DMS153 treated with DMSO at 0.1 percent for 48 hours (cell line): ENCODE results near the gene CALHM6.

Experiments used
- DNase-seq: peaks from one replicate; lab custom pipeline; 2025; ENCODE audit not compliant: unreplicated experiment; lab: John Stamatoyannopoulos, UW

CALHM6 gene

GRCh38 chr6:116461331-116461931 is at the start of gene CALHM6:
TSS of gene CALHM6 (plus strand) at chr6:116461375. CDS start at chr6:116461930, 555 bp downstream.
- no peak for DNase-seq

- no peak for DNase-seq
These were observed 48.9 kb upstream of the CALHM6 start for GRCh38 chr6:116412270-116412669.

GRCh38 chr6:116413357-116413756 is 47.8 kb upstream of the CALHM6 start:
- DNase-seq = no peak

DNA sequence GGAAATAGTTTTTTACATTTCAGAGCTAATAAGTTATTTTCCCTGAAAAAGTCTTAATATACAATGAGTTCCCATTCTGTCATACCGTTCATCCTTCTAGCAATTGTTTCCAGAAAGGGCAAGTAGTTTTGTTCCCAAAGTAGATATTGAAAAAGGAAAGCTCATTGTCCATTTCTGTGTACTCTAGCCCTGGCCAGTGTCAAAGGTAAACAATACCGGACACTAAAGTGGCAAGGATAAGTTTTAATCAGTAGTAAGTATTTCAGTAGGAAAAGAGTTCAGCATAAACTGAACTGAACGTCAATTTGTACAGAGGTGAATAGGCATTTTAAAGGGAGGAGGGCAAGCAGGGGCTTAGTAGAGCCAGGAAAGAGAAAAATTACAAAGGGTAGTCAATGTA is 43.5 kb upstream of the CALHM6 start:
- DNase-seq = no peak

DNA sequence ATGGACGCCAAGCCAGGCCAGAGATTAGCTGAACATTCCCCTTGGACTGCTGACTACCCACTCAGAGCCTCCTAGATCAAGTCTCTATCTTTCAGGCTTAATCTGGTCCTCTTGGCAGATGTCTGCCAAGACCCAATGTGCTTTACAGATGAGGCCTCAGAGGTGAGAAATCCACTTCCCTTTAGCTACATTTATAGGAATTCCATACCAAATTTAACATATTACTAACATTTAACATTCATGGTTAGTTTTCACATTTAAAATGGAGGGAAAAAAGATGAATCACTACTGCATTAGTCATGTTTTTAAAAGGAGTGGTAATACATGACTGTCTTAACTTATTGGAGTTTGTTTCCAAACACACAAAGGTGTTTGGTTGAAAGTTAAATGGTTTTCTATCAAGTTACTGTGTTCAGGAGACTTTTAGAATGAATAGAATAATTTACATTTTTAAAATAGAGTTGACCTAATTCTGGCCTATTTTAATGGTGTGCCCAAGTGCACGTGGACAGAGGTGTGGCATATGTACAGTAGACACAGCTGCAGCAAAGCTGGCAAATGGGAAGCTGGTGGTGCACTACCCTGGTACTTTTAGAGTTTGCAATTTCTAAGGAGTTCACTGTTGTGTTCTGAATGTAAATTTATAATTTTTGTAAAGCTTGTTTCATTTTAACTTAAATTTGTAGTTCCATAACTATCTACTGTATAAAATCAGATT is 41.9 kb upstream of the CALHM6 start:
- DNase-seq = no peak

DNA sequence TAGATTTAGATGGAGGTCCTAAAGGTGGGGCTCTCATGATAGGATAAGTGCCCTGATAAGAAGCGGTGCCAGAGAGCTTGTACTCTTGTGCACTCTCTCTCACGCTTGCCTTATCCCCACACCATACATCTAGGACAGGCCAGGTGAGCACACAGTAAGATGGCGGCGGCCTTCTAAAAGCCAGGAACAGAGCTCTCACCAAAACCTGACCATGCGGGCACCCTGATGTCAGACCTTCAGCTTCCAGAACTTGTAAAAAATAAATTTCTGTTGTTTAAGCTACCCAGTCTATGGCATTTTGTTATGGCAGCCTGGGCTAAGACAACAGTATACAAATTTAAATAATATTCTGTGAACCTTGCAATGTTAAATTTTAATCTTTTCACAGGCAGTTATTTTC is 40.8 kb upstream of the CALHM6 start:
- no peak for DNase-seq

DNA sequence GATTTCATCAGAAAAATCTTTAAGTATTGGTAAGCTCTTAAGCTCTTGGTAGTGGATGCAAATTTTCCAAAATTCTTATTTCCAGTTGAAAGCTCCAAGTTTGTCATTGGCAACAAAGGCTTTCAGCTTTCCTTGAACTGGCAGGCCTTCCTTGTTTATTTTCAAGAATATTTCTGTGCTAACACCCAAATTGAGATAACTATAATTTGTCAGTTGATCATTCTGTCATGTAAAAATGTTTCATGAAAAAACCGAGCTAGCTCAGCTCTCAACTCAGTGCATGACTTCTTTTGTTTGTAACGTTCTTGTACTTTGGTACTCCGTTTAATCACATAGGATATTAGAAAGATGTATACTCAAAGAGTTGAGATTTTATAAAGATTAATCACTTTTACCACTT is 38.9 kb upstream of the CALHM6 start:
- no peak for DNase-seq

GRCh38 chr6:116424001-116424400 is 37.2 kb upstream of the CALHM6 start:
- DNase-seq = no peak

- no peak for DNase-seq
These were observed 34.6 kb upstream of the CALHM6 start for GRCh38 chr6:116426551-116426950.

GRCh38 chr6:116429111-116429510 is 32.1 kb upstream of the CALHM6 start:
- no peak for DNase-seq

DNA sequence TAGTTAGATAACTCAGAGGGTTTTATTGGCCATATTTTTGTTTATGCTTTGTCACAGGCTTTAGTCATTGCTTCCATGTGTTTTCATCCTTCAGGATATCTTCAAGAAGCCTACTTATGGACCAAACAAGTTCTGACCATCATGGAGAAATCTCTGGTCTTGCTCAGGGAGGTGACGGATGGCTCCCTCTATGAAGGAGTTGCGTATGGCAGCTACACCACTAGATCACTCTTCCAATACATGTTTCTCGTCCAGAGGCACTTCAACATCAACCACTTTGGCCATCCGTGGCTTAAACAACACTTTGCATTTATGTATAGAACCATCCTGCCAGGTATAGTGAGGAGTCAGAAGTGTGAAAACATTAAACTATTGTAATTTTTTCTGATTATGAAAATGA is 30.3 kb upstream of the CALHM6 start:
- DNase-seq = no peak

- no peak for DNase-seq
These were observed 29.1 kb upstream of the CALHM6 start for GRCh38 chr6:116431964-116432595.

DNA sequence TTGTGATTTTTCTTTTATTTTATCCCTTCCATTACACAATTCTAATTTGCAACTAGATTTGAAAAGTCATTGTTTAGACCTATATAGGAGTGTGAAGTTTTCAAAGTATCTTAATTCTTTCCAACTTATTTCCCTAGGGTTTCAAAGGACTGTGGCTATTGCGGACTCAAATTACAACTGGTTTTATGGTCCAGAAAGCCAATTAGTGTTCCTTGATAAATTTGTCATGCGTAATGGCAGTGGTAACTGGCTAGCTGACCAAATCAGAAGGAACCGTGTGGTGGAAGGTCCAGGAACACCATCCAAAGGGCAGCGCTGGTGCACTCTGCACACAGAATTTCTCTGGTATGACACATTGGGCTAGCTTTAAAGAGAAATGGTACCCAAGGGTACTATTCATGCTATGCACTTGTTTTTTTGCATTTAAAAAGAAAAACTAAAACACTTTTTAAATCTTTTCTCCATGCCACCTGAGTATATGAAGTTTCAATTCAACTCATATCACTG is 27.9 kb upstream of the CALHM6 start:
- DNase-seq = no peak

GRCh38 chr6:116434056-116434725 is 27.0 kb upstream of the CALHM6 start:
- DNase-seq = no peak

GRCh38 chr6:116436586-116436985 is 24.6 kb upstream of the CALHM6 start:
- DNase-seq = no peak

DNA sequence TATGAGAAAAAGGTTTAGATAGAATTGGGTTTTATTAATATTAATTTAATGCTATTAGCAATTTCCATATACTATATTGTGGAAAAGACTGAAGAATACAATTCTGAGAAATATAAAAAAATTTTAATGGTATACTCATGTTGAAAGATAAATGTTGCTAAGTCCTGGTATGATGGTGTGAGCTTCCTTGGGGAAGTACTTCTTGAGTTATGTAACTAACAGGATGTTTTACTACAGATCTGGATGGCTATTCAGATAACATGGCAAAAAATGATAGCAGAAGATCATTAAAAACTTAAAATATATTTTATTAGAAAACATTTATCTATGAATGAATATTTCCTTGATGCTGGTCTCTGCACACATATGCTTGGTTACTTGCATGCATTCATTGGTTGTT is 23.5 kb upstream of the CALHM6 start:
- DNase-seq = no peak

DNA sequence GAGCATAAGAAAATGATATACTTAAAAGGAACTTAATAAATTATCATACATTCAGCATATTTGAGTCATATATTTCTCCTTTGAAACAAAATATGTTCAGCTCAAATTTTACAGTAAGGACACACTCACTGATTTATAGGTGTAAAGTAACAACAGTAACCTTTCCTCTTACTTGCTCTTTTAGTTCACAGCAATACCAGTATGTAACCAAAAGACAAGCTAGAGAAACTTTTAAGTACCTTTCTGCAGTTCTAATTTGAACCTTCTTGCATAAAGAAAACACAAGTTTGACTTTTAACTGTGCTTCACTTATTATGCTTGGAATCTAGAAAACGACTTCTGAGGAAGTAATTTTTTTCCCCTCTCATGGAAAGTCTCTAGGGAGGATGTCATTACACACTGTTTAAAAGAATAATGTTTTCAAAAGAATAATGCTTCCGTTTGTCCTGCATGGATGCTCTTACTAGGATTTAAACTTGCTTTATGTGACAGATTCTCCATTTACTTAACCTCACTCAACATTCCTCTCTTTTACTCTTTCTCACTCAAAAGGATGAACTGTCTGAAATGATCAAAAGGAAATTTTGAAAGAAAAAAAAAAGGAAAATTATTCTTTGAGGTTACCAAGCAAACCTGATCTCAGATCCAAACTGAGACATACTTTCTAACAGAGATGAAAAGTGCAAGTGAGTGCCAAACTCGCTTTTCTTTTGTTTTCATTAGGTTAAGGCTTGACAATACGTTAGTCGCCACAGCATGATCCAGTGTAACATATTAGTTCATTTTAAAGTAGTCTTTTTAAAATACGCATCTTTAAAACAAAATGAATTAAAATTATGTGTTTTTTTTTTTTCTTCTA is 22.4 kb upstream of the CALHM6 start:
- DNase-seq = no peak

DNA sequence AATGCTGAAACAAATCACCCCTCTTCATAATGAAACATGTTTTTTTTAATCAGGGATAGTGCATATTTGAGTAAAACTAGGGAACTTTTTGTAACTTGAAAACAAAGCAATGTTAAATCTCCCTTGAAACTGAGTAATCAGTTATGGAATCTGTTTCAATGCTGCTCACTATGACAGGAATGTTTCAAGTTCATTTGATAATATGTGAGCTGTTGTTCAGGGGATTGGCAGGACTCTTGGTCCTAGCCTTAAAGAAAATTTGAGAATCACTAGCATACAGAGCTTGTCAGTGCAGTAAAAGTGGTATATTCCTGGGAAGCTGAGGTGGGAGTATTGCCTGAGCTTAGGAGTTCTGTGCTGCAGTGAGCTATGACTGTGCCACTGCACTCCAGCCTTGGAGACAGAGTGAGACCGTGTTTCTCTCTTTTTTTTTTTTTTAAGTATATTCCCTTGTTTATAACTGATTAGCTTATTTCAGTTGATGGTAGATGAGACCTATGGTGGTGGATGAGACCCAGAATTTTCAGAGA is 21.6 kb upstream of the CALHM6 start:
- no peak for DNase-seq

GRCh38 chr6:116443105-116443504 is 18.1 kb upstream of the CALHM6 start:
- no peak for DNase-seq

GRCh38 chr6:116444092-116444491 is 17.1 kb upstream of the CALHM6 start:
- no peak for DNase-seq

DNA sequence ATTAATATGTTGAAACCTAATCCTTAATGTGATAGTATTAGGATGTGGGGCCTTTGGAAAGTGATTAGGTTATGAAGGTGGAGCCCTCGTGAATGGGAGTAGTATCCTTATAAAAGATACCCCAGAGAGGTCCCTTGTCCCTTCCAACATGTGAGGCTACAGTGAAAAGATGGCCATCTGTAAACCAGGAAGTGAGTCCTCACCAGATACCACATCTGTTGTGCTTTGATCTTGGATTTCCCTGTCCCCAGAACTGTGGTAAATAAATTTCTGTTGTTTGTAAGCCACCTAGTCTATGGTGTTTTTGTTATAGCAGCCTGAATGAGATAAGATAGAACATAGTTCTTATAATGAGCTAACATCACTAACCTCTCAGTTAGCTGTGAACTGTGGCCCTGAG is 16.6 kb upstream of the CALHM6 start:
- no peak for DNase-seq
